OCI-LY1 (cell line): ENCODE data around the gene TOMM20.

ENCODE experiments used
- H2AFZ ChIP-seq: fragments of 200-600 bp; sonication (generic), shearing (Covaris generic); 2 replicates; pipeline ENCODE4 v1.6.0; 2014; ENCODE audit warnings: antibody characterized with exemption, mild to moderate bottlenecking, low read length
- H3F3A ChIP-seq: fragments of 200-600 bp; sonication (generic), shearing (Covaris generic); 2 replicates; pipeline ENCODE4 v1.6.0; 2014; ENCODE audit warnings: mild to moderate bottlenecking, antibody characterized with exemption, low read length, moderate library complexity; ENCODE audit not compliant: insufficient read depth
- H3K27ac ChIP-seq: fragments of 200-600 bp; sonication (generic); 2 replicates; pipeline ENCODE4 v1.5.1; 2014; ENCODE audit warnings: low read length, mixed run types, mild to moderate bottlenecking, low read depth; ENCODE audit not compliant: poor library complexity, severe bottlenecking
- H3K27me3 ChIP-seq: fragments of 200-600 bp; sonication (generic); 2 replicates; pipeline ENCODE4 v1.6.0; 2014; ENCODE audit warnings: antibody characterized with exemption, mild to moderate bottlenecking, low read length, moderate library complexity; ENCODE audit not compliant: insufficient read depth
- H3K36me3 ChIP-seq: fragments of 200-600 bp; sonication (generic); 2 replicates; pipeline ENCODE4 v1.6.1; 2014; ENCODE audit warnings: mild to moderate bottlenecking, antibody characterized with exemption, low read length, moderate library complexity, mixed read lengths; ENCODE audit not compliant: insufficient read depth
- H3K4me1 ChIP-seq: fragments of 200-600 bp; sonication (generic); 2 replicates; pipeline ENCODE4 v1.5.1; 2014; ENCODE audit warnings: mild to moderate bottlenecking, low read length, moderate library complexity; ENCODE audit not compliant: insufficient read depth, severe bottlenecking
- H3K4me2 ChIP-seq: fragments of 200-600 bp; sonication (generic), shearing (Covaris generic); 2 replicates; pipeline ENCODE4 v1.6.1; 2014; ENCODE audit warnings: low read length
- H3K4me3 ChIP-seq: fragments of 200-600 bp; sonication (generic); 2 replicates; pipeline ENCODE4 v1.5.1; 2014; ENCODE audit warnings: low read length, low read depth, mild to moderate bottlenecking, mixed read lengths; ENCODE audit not compliant: poor library complexity, severe bottlenecking
- H3K79me2 ChIP-seq: fragments of 200-600 bp; shearing (Covaris generic); 2 replicates; pipeline ENCODE4 v1.6.1; 2016; ENCODE audit warnings: mixed run types, low read length, mixed read lengths; ENCODE audit not compliant: insufficient read depth
- H3K9ac ChIP-seq: fragments of 200-600 bp; sonication (generic), shearing (Covaris generic); 2 replicates; pipeline ENCODE4 v1.6.1; 2014; ENCODE audit warnings: mild to moderate bottlenecking, low read length, mixed read lengths
- H3K9me2 ChIP-seq: fragments of 200-600 bp; sonication (generic), shearing (Covaris generic); 2 replicates; pipeline ENCODE4 v1.6.1; 2014; ENCODE audit warnings: low read depth, mild to moderate bottlenecking, low read length, mixed read lengths
- H3K9me3 ChIP-seq: fragments of 200-600 bp; shearing (Covaris generic); 2 replicates; pipeline ENCODE4 v1.6.1; 2014; ENCODE audit warnings: low read length, mixed read lengths
- H4K20me1 ChIP-seq: fragments of 200-600 bp; sonication (generic), shearing (Covaris generic); 2 replicates; pipeline ENCODE4 v1.6.0; 2016; ENCODE audit warnings: mild to moderate bottlenecking, low read length; ENCODE audit not compliant: insufficient read depth
- EZH2 ChIP-seq: fragments of 200-600 bp; sonication (generic), shearing (Covaris generic); IDR thresholded peaks from 2 replicates; pipeline ENCODE4 v1.8.0; 2017; ENCODE audit warnings: borderline replicate concordance, mixed run types, mild to moderate bottlenecking, antibody characterized with exemption, low read length, moderate library complexity, mixed read lengths
- TF ChIP-seq, protein P1 (sequence below): fragments of 200-600 bp; sonication (generic), shearing (Covaris generic); IDR thresholded peaks from 2 replicates; pipeline ENCODE4 v1.5.1; 2017; ENCODE audit warnings: mild to moderate bottlenecking, antibody characterized with exemption, low read length, moderate library complexity, mixed read lengths

The TOMM20 gene

DNA sequence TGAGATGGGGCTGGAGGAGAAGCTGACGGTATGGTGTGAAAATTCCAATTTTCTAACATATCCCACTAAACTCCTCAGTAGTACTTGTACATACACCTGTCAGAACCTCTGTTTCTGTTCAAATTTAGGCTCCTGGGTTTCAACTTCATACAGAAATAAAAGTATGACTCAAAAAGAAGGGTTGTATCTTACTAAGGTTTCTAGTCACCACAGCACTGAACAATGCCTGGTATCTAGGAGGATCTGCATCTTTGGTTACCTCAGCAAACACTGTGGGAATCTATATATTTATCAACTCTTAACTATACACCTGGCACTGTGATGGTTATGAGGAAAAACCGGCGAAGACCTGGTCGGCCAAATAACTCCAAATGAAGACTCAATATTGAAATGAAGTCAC is 18.6 kb upstream of the TOMM20 start:
- H3K79me2 ChIP-seq: no peaks in the 10 kb centered on the region
- H3K27ac ChIP-seq: no peak overlapping the region
- no peak overlapping the region for H3K9ac ChIP-seq
- H2AFZ ChIP-seq: no peak overlapping the region
- H3F3A ChIP-seq: 0 out of 2 replicates have a peak, but pooled peaks cover 3% of the 10 kb centered on the region
- no peak overlapping the region for H3K4me3 ChIP-seq
- no peaks in the 10 kb centered on the region for H4K20me1 ChIP-seq
- H3K9me2 ChIP-seq: no peaks in the 10 kb centered on the region
- no peaks in the 10 kb centered on the region for H3K4me1 ChIP-seq
- H3K36me3 ChIP-seq: peaks cover 96% of the 10 kb centered on the region
- H3K4me2 ChIP-seq: no peak overlapping the region
- H3K9me3 ChIP-seq: no peaks in the 10 kb centered on the region
- TF ChIP-seq, protein P1, sequence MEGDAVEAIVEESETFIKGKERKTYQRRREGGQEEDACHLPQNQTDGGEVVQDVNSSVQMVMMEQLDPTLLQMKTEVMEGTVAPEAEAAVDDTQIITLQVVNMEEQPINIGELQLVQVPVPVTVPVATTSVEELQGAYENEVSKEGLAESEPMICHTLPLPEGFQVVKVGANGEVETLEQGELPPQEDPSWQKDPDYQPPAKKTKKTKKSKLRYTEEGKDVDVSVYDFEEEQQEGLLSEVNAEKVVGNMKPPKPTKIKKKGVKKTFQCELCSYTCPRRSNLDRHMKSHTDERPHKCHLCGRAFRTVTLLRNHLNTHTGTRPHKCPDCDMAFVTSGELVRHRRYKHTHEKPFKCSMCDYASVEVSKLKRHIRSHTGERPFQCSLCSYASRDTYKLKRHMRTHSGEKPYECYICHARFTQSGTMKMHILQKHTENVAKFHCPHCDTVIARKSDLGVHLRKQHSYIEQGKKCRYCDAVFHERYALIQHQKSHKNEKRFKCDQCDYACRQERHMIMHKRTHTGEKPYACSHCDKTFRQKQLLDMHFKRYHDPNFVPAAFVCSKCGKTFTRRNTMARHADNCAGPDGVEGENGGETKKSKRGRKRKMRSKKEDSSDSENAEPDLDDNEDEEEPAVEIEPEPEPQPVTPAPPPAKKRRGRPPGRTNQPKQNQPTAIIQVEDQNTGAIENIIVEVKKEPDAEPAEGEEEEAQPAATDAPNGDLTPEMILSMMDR: no peak
- no peaks in the 10 kb centered on the region for H3K27me3 ChIP-seq

- H2AFZ ChIP-seq: no peak overlapping the region
- peaks cover 88% of the 10 kb centered on the region for H3K36me3 ChIP-seq
- no peak overlapping the region for H3K4me3 ChIP-seq
- H3K27ac ChIP-seq: no peak overlapping the region
- H3K79me2 ChIP-seq: no peaks in the 10 kb centered on the region
- H3K4me1 ChIP-seq: no peaks in the 10 kb centered on the region
- H3K9me2 ChIP-seq: no peaks in the 10 kb centered on the region
- no peaks in the 10 kb centered on the region for H3K9me3 ChIP-seq
- no peak overlapping the region for H3K9ac ChIP-seq
- no peak for TF ChIP-seq EZH2
- no peaks in the 10 kb centered on the region for H4K20me1 ChIP-seq
- H3F3A ChIP-seq: 0 out of 2 replicates have a peak, but pooled peaks cover 3% of the 10 kb centered on the region
- no peaks in the 10 kb centered on the region for H3K27me3 ChIP-seq
- no peak overlapping the region for H3K4me2 ChIP-seq
Measured at GRCh38 chr1:235145639-235146038, 17.0 kb upstream of the TOMM20 start.

- H4K20me1 ChIP-seq: no peaks in the 10 kb centered on the region
- TF ChIP-seq, protein P1: no peak
- no peak for TF ChIP-seq EZH2
- no peak overlapping the region for H3K4me3 ChIP-seq
- no peaks in the 10 kb centered on the region for H3K9me2 ChIP-seq
- no peaks in the 10 kb centered on the region for H3K79me2 ChIP-seq
- 0 out of 2 replicates have a peak, but pooled peaks cover 3% of the 10 kb centered on the region for H3F3A ChIP-seq
- H2AFZ ChIP-seq: no peak overlapping the region
- peaks cover 85% of the 10 kb centered on the region for H3K36me3 ChIP-seq
- no peaks in the 10 kb centered on the region for H3K4me1 ChIP-seq
- H3K9ac ChIP-seq: no peak overlapping the region
- H3K27me3 ChIP-seq: no peaks in the 10 kb centered on the region
- H3K9me3 ChIP-seq: no peaks in the 10 kb centered on the region
- H3K27ac ChIP-seq: no peak overlapping the region
- H3K4me2 ChIP-seq: no peak overlapping the region
Measured at GRCh38 chr1:235142991-235143390, 14.4 kb upstream of the TOMM20 start.

GRCh38 chr1:235139315-235139714 is 10.7 kb upstream of the TOMM20 start:
- H3K27me3 ChIP-seq: no peaks in the 10 kb centered on the region
- TF ChIP-seq, protein P1: no peak
- TF ChIP-seq EZH2: no peak
- H3K4me1 ChIP-seq: no peaks in the 10 kb centered on the region
- no peaks in the 10 kb centered on the region for H3K79me2 ChIP-seq
- no peaks in the 10 kb centered on the region for H3F3A ChIP-seq
- no peak overlapping the region for H3K9ac ChIP-seq
- H3K4me2 ChIP-seq: no peak overlapping the region
- peaks cover 84% of the 10 kb centered on the region for H3K36me3 ChIP-seq
- no peaks in the 10 kb centered on the region for H4K20me1 ChIP-seq
- no peak overlapping the region for H3K27ac ChIP-seq
- H2AFZ ChIP-seq: no peak overlapping the region
- H3K4me3 ChIP-seq: no peak overlapping the region
- no peaks in the 10 kb centered on the region for H3K9me3 ChIP-seq
- no peaks in the 10 kb centered on the region for H3K9me2 ChIP-seq
